HG03196 (cell line): ENCODE measurements around the gene NAIF1.
"Not testable (repeated sequence)": the region's sequence is repeated elsewhere in the genome, so short reads cannot be mapped to it uniquely, and the experiment has no call there.

Experiments
- ATAC-seq: cut with Tn5 transposase; IDR thresholded peaks from one replicate; pipeline ENCODE4 v1.9.1; 2021; ENCODE audit not compliant: unreplicated experiment

The NAIF1 gene

GRCh38 chr9:128066713-128067644, at the start of gene NAIF1:
Gene NAIF1, minus strand, starts transcription at chr9:128067320. Its CDS starts 219 bp downstream, at chr9:128067101.
- peak; percentile 60 for ATAC-seq

- no peak for ATAC-seq
Measured at GRCh38 chr9:128116104-128117083, 49.3 kb upstream of the NAIF1 start.

- no peak for ATAC-seq
Measured at GRCh38 chr9:128115187-128116103, 48.3 kb upstream of the NAIF1 start.

- ATAC-seq: no peak
Measured at GRCh38 chr9:128114326-128115186, 47.4 kb upstream of the NAIF1 start.

- ATAC-seq: no peak
Measured at GRCh38 chr9:128113526-128114325, 46.6 kb upstream of the NAIF1 start.

GRCh38 chr9:128111726-128112125, 44.6 kb upstream of the NAIF1 start:
- ATAC-seq: not testable (repeated sequence)

- no peak for ATAC-seq
Measured at GRCh38 chr9:128109050-128109709, 42.1 kb upstream of the NAIF1 start.

GRCh38 chr9:128108269-128109049, 41.3 kb upstream of the NAIF1 start:
- ATAC-seq: no peak

GRCh38 chr9:128107468-128108268, 40.5 kb upstream of the NAIF1 start:
- ATAC-seq: no peak

- no peak for ATAC-seq
Measured at GRCh38 chr9:128106940-128107467, 39.9 kb upstream of the NAIF1 start.

- ATAC-seq: no peak
Measured at GRCh38 chr9:128106181-128106939, 39.2 kb upstream of the NAIF1 start.

- no peak for ATAC-seq
Measured at GRCh38 chr9:128105538-128106175, 38.5 kb upstream of the NAIF1 start.

- ATAC-seq: no peak
Measured at GRCh38 chr9:128104171-128104618, 37.1 kb upstream of the NAIF1 start.

- no peak for ATAC-seq
Measured at GRCh38 chr9:128103589-128103962, 36.5 kb upstream of the NAIF1 start.
